ENCODE results near the gene GSK3A. TPM values are rescaled to one million over a fixed set of nuclear protein-coding genes. Genes with fewer than 3 reads are reported as not detected.

Gene GSK3A
- total and polyA plus RNA-seq, 2 donors: 8.4 to 56.9 TPM

DNA sequence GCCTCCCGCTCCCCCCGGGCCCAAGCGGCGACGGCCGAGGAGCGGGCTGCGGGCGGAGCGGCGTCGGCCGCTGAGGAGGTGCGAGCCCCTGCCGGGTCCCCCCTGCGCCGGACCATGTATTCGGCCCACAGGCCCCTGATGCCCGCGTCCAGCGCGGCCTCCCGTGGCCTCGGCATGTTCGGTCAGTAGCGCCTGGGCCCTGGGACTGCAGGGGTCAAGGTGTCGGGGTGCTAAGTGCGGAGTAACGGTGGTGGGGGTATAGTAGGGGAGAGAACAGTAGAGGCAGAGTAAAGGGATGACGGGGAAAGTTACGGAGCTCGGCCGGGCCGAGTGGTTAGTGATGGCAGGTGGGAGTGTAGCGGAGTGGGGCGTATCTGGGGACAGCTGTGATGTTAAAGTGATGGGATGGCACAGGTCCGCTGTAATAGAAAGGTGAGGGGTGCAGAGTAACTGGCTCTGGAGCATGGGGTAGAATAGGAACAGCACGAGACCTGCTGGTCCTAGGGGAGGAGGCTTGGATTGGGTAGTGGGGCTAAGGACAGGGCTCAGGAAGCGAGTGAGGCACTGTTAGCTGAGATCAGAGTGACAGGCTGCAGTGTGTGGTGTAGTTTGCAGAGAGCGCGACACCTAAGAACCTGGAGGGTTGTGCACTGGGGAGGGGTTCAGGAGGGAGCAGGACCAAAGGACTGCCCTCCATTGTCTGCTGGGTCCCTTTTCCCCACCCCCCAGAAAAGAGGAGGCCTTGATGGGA lies 42.4 kb upstream of the GSK3A start:
- Histone ChIP-seq H3K4me3 (ENCODE audit: low read depth, low read length) (peak overlapping the region; percentile 74), H3K4me1 (ENCODE audit: insufficient read depth) (peaks cover 3% of the 10 kb centered on the region), H3K36me3 (ENCODE audit: insufficient read depth) (peaks cover 11% of the 10 kb centered on the region), H3K27ac (ENCODE audit: low read depth) (peak overlapping the region; percentile 59)
- 2% methylated on average over 41 of the region's 41 CpGs for WGBS
- DNase-seq (ENCODE audit: extremely low spot score): no peak

DNA sequence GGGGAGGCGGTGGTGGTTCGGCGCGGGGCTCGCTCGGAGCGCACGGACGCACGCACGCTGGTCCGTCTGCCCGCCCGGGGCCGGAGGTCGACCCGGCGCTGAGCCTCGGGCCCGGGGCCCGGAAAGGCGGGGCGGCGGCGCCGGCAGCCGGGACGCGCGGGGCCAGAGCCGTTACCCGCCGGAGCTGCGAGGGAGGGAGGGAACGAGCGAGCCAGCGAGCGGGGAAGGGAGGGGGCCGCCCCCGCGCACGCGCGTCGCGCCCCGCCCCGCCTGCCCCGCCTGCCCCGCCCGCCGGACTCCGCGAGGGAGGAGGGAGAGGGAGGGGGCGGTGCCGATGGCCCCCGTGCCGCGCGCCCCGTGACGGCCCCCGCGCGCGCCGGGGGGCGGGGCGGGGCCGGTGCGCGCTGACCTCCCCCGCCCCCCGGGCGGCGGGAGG lies 41.7 kb upstream of the GSK3A start:
- DNase-seq (ENCODE audit: extremely low spot score): no peak
- Histone ChIP-seq H3K36me3 (ENCODE audit: insufficient read depth) (peaks cover 10% of the 10 kb centered on the region), H3K4me3 (ENCODE audit: low read depth, low read length) (peak overlapping the region; percentile 74), H3K27ac (ENCODE audit: low read depth) (peak overlapping the region; percentile 93), H3K4me1 (ENCODE audit: insufficient read depth) (peaks cover 3% of the 10 kb centered on the region)
- WGBS: under 1% methylated on average over 75 of the region's 76 CpGs

DNA sequence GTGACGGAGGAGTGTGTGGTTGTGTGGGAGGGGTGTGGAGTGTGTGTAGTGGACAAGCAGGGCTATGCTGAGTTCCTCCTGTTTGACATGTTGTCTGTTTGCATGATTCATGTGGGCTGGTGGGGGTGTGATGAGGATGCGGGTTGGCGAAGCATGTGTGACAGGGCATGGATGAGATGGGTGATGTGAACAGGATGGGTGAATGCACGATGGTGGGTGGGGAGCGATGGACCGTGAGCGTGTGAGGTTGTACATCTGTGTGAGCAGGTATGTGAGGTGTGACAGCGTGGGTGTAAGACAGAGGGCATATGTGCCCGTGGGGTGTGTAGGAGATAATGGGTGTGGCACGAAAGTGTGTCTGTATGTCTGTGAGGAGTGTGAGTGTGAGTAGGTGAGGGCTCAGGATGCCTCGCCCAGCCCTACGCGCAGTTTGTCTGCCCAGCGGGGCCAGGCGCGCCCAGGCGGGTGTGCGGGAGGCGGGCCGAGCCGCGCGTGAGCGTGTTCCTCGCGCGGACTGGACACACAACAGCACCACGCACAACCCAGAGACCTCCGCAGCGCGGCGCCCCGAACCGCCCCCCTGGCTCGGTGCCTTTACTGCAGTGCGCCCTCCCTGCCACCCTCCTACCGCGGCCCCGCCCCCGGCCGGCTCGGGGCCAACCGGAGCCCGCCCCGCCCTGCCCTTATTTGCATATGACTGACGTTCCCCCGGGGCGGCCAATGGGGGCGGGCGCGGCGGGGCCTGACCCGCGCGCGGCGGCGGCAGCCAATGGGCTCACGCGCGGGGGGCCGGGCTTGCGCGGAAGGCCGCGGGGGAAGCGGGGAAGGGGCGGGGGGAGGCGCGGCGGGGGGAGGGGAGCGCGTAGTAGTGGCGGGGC lies 41.0 kb upstream of the GSK3A start:
- 2% methylated on average over 70 of the region's 74 CpGs for WGBS
- H3K36me3 ChIP-seq (ENCODE audit: insufficient read depth): peaks cover 4% of the 10 kb centered on the region
- H3K4me1 ChIP-seq (ENCODE audit: insufficient read depth): peaks cover 3% of the 10 kb centered on the region
- peak overlapping the region; percentile 93 for H3K27ac ChIP-seq (ENCODE audit: low read depth)
- peak overlapping the region; percentile 74 for H3K4me3 ChIP-seq (ENCODE audit: low read depth, low read length)
- peak; percentile 89 for DNase-seq (ENCODE audit: extremely low spot score)

DNA sequence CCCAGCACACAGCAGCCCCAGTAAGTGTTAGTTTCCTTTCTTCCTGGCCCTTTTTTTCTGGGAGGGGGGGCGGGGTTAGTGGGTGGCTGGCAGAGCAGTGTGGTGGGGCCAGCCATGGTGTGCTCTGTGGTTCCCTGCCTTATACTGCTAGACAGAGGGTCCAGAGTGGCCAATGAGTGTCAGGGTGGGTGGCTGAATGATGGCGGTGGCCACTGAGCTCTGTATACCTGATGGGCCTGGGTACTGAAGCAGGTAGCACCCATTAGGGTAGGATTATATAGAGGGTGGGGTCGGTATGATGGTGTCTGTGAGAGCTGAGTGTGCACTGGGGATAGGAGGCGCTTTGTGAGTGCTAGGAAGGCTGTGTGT lies 40.4 kb upstream of the GSK3A start:
- WGBS: 46% methylated on average over 4 of the region's 4 CpGs
- Histone ChIP-seq H3K36me3 (ENCODE audit: insufficient read depth) (peaks cover 1% of the 10 kb centered on the region), H3K27ac (ENCODE audit: low read depth) (peak overlapping the region; percentile 93), H3K4me1 (ENCODE audit: insufficient read depth) (peaks cover 3% of the 10 kb centered on the region), H3K4me3 (ENCODE audit: low read depth, low read length) (no peak overlapping the region)
- DNase-seq (ENCODE audit: extremely low spot score): no peak

DNA sequence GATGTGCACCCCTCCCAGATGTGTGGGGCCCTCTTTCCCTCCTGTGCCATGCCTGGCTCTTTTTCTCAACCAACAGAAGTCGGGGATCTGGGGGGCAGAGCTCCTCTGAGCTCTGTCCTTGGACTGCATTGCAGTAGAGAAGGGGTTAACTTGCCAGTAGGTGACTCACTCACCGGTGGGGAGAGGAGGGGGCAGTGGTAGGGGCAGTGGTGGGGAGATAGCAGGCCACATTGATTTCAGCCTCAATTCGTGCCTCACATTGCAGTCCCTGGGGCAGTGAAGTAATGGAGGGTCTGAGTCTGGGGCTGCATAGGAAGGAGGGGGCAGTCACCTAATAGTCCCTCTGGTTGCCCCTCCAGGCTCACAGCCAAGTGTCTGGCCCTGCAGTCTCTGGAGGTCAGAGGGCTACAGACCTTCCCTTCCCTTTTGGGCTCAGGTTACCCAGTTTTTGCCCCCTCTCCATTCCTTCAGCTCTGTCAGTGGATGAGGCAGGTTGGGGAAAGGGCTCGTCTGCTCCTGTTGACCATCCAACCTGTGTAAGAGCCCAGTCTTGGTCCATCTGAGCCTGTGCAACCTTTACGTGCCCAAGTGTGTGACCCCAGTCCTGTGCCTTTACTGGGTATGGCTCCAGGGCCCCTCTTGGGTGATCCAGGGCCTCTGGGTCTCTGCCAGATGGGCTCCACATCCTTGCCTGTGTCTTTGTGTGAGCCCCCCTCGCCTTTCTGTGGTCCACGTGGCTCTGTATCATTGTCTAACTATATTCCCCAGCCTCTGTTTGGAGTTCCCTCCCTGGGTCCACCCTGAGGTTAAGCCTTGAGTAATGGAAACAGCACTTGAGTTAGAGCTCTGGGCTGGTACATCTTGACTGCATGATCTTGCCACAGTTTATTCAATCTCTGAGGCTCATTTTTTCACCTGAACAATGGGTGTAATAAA lies 39.7 kb upstream of the GSK3A start:
- H3K27ac ChIP-seq (ENCODE audit: low read depth): peak overlapping the region; percentile 91
- no peaks in the 10 kb centered on the region for H3K36me3 ChIP-seq (ENCODE audit: insufficient read depth)
- H3K4me1 ChIP-seq (ENCODE audit: insufficient read depth): peaks cover 3% of the 10 kb centered on the region
- no peak for DNase-seq (ENCODE audit: extremely low spot score)
- no peak overlapping the region for H3K4me3 ChIP-seq (ENCODE audit: low read depth, low read length)
- 24% methylated on average over 7 of the region's 7 CpGs for WGBS

DNA sequence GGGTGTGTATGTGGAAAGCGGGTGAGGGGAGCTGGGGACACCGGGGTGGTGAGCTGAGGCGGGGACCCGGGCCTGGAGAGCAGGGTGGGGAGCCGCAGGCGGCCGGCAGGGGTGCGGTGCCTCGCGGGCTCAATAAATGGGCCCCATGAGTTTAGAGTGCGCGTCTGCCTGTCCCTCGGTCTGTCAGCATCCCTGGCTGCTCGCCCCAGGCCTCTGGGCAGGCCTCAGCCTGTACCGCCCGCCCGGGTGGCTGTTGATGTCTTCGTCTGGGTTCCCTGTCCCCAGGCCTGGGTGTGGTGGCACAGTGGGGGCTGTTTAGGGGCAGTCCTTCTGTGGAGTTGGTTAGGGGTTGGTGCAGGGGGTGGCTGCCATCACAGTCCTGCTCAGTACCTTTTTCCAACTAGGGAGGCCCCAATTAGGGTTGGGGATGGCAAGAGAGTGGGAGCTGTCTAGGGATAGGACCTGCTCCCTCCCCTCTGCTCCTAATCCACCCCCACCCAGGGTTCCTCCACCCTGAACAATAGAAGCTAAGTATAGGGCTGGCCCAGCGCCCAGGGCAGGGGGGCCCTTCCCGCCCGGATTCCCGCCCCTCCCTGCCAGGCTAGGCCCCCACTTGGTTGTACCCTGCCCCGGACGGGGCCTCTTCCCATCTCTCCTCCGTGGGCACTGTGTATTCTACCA lies 38.9 kb upstream of the GSK3A start:
- Histone ChIP-seq H3K4me1 (ENCODE audit: insufficient read depth) (peaks cover 3% of the 10 kb centered on the region), H3K4me3 (ENCODE audit: low read depth, low read length) (peak overlapping the region; percentile 65), H3K36me3 (ENCODE audit: insufficient read depth) (no peaks in the 10 kb centered on the region), H3K27ac (ENCODE audit: low read depth) (peak overlapping the region; percentile 91)
- DNase-seq (ENCODE audit: extremely low spot score): no peak
- WGBS: 2% methylated on average over 25 of the region's 25 CpGs

DNA sequence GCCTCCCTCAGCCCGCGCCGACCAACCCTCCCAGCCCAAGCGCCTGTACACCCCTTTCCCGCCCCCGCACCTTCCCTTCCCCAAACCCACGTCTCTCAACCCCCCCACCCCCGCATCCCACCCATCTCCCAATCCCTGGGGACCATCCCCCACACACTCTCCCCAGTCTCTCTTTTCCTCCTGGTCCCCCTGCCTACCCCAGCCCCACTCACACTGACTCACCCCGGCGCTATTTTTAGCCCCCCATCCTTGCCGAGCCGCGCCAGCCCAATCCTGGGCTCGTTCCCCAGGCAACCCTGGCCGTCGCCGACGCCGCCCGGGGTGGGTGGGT lies 38.4 kb upstream of the GSK3A start:
- Histone ChIP-seq H3K4me1 (ENCODE audit: insufficient read depth) (peaks cover 3% of the 10 kb centered on the region), H3K27ac (ENCODE audit: low read depth) (peak overlapping the region; percentile 91), H3K36me3 (ENCODE audit: insufficient read depth) (no peaks in the 10 kb centered on the region), H3K4me3 (ENCODE audit: low read depth, low read length) (peak overlapping the region; percentile 65)
- under 1% methylated on average over 20 of the region's 20 CpGs for WGBS
- DNase-seq (ENCODE audit: extremely low spot score): no peak

DNA sequence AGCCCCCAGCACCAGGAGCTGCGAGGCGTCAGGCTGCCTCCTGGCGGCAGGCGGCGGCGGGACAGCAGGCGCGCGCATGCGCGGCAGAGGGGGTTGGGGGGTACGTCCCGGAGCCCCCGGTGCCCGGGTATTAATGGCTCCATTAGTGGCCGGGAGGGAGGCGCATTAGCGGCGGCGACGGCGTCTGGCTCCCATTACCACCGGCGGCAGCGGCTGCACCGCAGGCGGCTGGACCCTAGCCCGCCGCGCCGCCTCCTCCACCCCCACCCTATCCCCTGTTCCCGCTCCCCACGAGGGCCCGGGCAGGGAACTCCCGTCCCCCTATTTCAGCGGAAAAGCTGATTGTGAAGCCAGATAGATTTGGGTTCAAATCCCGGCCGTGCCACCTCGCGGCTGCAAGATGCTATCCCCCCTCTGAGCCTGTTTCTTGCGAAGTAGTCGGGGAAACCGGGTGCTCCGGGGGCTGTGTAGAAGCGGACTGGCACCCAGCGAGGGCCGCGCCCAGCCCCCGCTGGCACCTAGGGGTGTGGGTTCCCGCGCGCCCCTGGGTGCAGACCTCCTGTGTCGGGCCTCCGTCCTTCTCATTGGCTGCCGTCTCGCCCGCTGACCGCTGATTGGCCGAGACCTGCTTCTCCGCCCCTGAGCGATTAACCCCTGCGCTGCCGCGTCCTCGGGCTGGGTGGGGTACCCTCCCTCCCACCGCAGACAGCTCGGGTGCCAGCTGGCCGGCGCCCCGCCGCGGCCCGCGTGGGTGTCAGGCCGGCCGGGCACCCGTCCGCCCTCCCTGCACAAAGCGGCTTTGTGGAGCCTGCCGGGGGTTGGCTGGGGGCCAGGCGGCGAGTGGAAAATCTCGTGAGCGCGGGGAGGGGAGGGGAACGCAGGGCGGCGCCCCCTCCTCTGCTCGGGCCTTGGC lies 37.8 kb upstream of the GSK3A start:
- DNase-seq (ENCODE audit: extremely low spot score): no peak
- Histone ChIP-seq H3K27ac (ENCODE audit: low read depth) (peak overlapping the region; percentile 91), H3K4me3 (ENCODE audit: low read depth, low read length) (peak overlapping the region; percentile 65), H3K36me3 (ENCODE audit: insufficient read depth) (no peaks in the 10 kb centered on the region), H3K4me1 (ENCODE audit: insufficient read depth) (peaks cover 3% of the 10 kb centered on the region)
- WGBS: under 1% methylated on average over 89 of the region's 89 CpGs

DNA sequence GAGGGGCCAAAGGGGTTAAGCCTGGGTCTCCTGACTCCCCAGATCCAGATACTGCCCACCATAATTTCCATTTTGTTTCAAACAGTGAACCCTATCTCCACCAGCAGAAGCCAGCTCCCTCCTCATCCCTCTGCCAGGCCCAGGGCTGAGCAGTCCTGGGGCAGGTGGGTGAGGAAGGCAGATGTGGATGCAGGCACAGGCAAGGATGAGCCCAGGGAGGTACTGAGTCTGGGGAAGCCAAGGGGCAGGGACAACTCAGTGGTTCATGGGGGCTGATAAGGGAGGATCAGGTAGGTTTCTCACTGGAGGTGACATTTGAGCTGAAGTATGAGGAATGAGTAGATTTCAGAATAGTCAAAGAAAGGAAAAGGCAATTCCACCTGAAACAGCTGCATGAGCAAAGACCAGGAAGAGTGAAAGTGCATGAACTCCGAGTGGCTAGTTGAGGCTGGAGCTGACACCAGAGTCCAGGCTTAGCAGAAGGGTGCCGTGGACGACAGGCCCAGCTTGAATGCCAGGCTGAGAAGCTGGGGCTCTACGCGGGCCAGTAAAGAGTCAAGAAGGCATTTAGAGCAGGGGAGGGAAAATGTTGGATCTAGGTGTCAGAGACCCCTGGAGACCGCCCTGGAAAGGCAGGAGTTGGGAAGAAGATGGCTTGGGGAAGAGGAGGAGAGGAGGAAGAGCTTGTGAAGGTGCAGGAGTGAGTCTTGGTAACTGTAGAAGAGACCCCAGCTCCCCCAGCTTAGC lies 36.9 kb upstream of the GSK3A start:
- H3K4me1 ChIP-seq (ENCODE audit: insufficient read depth): peaks cover 3% of the 10 kb centered on the region
- 13% methylated on average over 6 of the region's 6 CpGs for WGBS
- H3K36me3 ChIP-seq (ENCODE audit: insufficient read depth): no peaks in the 10 kb centered on the region
- no peak for DNase-seq (ENCODE audit: extremely low spot score)
- peak overlapping the region; percentile 65 for H3K4me3 ChIP-seq (ENCODE audit: low read depth, low read length)
- H3K27ac ChIP-seq (ENCODE audit: low read depth): peak overlapping the region; percentile 91

DNA sequence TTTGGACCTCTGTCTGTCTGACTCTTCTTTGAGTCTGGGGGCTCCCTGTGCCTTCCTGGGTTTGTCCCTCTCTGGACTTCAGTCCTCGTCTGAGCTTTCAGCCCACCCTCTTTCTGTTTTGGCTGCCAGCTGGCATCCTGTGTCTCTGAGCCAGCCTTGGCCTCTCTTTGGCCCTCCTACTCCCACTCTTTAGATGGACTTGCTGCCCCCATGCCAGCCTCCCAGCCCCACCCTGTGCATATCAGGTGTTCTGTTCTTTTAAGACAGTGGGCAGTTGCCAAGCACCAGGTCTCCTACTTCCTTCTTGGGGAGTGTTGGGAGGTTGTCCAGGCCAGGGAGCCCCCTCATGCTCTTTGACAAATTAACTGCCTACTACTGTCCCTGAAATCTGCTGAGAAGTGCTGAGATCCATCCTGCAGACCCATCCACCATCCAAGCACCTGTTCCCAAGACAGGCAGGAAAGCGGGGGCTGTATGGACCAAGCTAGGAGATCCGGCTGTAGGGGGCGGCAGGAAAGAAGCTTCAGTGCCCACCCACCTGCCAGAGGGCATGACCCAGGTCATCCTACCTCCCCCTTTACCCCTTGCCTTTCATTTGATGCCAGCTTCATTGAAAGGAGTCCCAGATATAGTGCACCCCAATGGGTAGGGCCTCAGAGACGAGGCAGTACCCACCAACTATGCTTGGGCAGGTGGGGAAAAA lies 36.2 kb upstream of the GSK3A start:
- no peak for DNase-seq (ENCODE audit: extremely low spot score)
- 62% methylated on average over 5 of the region's 5 CpGs for WGBS
- Histone ChIP-seq H3K4me3 (ENCODE audit: low read depth, low read length) (no peak overlapping the region), H3K4me1 (ENCODE audit: insufficient read depth) (peaks cover 3% of the 10 kb centered on the region), H3K27ac (ENCODE audit: low read depth) (no peak overlapping the region), H3K36me3 (ENCODE audit: insufficient read depth) (no peaks in the 10 kb centered on the region)

DNA sequence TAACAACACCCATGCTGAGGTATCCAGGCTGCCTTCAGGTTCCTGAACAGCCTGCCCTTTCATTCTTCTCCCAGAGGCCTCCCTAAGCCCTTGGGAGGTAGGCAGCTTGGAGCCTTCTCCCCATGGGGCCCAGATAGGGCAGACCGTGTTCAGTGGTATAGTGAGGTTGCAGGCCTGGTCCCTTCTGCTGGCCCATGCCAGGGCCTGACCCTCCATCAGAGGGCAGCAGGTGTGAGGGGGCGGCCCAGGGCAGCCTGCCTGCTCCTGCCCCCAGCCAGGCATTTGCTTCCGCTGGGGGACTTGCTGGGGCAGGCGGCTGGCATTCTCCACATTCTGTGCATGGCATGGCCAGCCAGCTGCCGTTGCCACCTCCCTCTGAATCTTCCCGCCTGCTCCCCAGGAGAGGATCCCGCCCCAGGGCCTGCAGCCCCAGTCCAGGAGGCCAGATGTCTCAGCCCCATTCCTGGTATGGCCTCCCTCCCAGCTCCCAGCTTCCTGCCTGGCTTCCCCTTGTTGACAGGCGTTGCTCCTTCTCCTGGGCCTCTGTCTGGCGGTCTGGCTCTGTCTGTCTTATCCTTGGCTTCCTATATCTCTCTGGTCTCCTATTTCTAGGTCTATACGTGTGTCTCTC lies 35.5 kb upstream of the GSK3A start:
- H3K4me3 ChIP-seq (ENCODE audit: low read depth, low read length): no peak overlapping the region
- peaks cover 3% of the 10 kb centered on the region for H3K4me1 ChIP-seq (ENCODE audit: insufficient read depth)
- 34% methylated on average over 10 of the region's 10 CpGs for WGBS

More for the DNA sequence above, 35.5 kb upstream of the GSK3A start:
- H3K27ac ChIP-seq (ENCODE audit: low read depth): peak overlapping the region; percentile 25
- DNase-seq (ENCODE audit: extremely low spot score): no peak
- H3K36me3 ChIP-seq (ENCODE audit: insufficient read depth): no peaks in the 10 kb centered on the region

All from urinary bladder (tissue), 4 donors.